Mammary epithelial cell (primary cell): ENCODE measurements around the gene TBC1D2B.

Experiments
- EZH2 ChIP-seq: IDR thresholded peaks from 2 replicates; pipeline ENCODE4 v1.6.1; 2012; ENCODE audit warnings: low read length, inconsistent platforms, borderline replicate concordance
- TF ChIP-seq, protein P1 (sequence below), 2 donors: IDR thresholded peaks in 1 of 2; conservative IDR thresholded peaks in 1 of 2; 2 replicates each; pipeline ENCODE4 v1.5.1; 2011 to 2012; ENCODE audit warnings: inconsistent platforms in 2 of 2, low read length in 2 of 2, mild to moderate bottlenecking in 2 of 2, control low read depth in 1 of 2, low read depth in 1 of 2; ENCODE audit not compliant: insufficient read depth in 1 of 2; ENCODE audit errors: extremely low read depth in 1 of 2

DNA sequence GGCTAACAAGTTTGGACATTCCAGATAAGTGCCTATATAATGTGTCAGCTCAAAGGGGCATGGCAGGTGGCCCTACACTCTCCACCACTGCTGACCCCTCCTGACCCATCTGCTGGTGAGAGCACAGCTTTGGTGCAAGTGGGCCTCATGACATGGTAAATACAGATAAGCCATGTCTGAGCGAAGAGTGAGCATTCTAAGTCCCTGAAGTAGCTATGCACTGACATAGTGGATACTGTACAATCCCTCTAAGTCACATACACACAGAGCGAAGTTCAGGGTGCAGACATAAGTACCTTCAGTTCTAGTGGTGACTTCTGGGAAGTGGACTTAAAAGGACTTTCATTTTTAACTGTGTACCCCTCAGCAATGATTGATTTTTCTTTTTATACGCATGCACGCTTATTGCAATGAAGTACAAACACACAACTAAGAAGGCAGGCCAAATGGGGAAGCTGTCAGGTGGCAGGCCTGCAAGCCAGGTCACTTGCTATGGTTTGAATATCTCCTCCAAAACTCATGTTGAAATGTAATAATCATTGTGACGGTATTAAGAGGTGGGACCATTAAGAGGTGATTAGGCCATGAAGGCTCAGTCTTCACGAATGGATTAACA is 41.5 kb downstream of the TBC1D2B start:
- TF ChIP-seq, protein P1, sequence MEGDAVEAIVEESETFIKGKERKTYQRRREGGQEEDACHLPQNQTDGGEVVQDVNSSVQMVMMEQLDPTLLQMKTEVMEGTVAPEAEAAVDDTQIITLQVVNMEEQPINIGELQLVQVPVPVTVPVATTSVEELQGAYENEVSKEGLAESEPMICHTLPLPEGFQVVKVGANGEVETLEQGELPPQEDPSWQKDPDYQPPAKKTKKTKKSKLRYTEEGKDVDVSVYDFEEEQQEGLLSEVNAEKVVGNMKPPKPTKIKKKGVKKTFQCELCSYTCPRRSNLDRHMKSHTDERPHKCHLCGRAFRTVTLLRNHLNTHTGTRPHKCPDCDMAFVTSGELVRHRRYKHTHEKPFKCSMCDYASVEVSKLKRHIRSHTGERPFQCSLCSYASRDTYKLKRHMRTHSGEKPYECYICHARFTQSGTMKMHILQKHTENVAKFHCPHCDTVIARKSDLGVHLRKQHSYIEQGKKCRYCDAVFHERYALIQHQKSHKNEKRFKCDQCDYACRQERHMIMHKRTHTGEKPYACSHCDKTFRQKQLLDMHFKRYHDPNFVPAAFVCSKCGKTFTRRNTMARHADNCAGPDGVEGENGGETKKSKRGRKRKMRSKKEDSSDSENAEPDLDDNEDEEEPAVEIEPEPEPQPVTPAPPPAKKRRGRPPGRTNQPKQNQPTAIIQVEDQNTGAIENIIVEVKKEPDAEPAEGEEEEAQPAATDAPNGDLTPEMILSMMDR (conservative IDR thresholded peaks at IDR 0.05 in 1 of 2, IDR thresholded peaks at IDR 0.05 in 1 of 2; ENCODE audit: extremely low read depth in 1 of 2, insufficient read depth in 1 of 2, low read depth in 1 of 2, low read length in 2 of 2), result no peak
- no peak for TF ChIP-seq EZH2
